T-helper 1 cell treated with Interleukin-12 subunit alpha and Interleukin-12 subunit beta and Interleukin-4 antibody, amounts not matched to agents 30 μg/mL and 1 μg/mL, for 36 hours (primary cell): ENCODE results near the gene KCNAB2.

Experiments
- H3K27ac Mint-ChIP-seq: one replicate; pipeline ENCODE4 v1.8.0; 2021; ENCODE audit warnings: mild to moderate bottlenecking, mixed read lengths
- H3K27me3 Mint-ChIP-seq: one replicate; pipeline ENCODE4 v1.8.0; 2021; ENCODE audit warnings: low read depth, mixed read lengths
- H3K36me3 Mint-ChIP-seq: one replicate; pipeline ENCODE4 v1.8.0; 2021; ENCODE audit warnings: low read depth, mixed read lengths
- H3K4me1 Mint-ChIP-seq: one replicate; pipeline ENCODE4 v1.8.0; 2021; ENCODE audit warnings: low read depth, mixed read lengths
- H3K4me3 Mint-ChIP-seq: one replicate; pipeline ENCODE4 v1.8.0; 2021; ENCODE audit warnings: mild to moderate bottlenecking, moderate library complexity, mixed read lengths
- H3K9me3 Mint-ChIP-seq: one replicate; pipeline ENCODE4 v1.8.0; 2021; ENCODE audit warnings: mixed read lengths

The KCNAB2 gene

GRCh38 chr1:6103111-6103853, 57.6 kb downstream of the KCNAB2 start:
- Mint-ChIP-seq H3K9me3 (no peaks in the 10 kb centered on the region), H3K4me3 (no peak overlapping the region), H3K4me1 (no peaks in the 10 kb centered on the region), H3K36me3 (peaks cover 8% of the 10 kb centered on the region), H3K27ac (no peak overlapping the region), H3K27me3 (peaks cover 3% of the 10 kb centered on the region)

DNA sequence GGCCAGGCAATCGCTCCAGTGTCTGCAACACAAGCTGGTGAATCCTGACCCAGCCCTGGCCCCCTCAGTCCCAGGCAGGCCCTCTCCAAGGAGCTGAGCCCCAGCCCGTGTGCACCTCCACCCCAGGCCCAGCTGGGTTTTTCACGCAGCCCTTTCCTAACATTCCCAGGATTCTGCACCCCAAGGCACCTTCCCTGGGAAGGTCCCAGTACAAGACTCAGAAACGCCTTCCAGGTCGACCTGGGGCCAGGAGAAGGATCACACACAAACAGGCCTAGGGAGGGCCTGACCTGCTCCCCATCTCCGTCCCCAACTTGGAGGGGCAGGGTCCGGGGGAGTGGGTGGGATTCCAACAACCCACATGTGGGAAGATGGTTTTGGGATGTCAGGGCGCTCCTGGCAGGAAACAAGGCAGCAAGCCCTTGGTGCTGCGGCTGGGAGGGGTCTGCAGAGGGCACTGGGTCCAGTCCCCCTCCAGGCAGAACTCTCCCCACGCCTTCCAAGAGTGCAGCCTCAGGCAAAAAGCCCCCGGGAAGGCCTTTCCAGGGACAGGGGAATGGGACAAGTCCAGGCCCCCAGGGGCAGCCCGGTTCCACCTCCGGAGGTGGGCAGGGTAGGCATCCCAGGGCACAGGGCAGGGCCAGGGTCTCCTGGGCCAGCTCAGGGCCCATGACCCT, 58.3 kb downstream of the KCNAB2 start:
- Mint-ChIP-seq H3K36me3 (peaks cover 4% of the 10 kb centered on the region), H3K9me3 (no peaks in the 10 kb centered on the region), H3K27me3 (peaks cover 5% of the 10 kb centered on the region), H3K4me3 (no peak overlapping the region), H3K27ac (no peak overlapping the region), H3K4me1 (no peaks in the 10 kb centered on the region)

DNA sequence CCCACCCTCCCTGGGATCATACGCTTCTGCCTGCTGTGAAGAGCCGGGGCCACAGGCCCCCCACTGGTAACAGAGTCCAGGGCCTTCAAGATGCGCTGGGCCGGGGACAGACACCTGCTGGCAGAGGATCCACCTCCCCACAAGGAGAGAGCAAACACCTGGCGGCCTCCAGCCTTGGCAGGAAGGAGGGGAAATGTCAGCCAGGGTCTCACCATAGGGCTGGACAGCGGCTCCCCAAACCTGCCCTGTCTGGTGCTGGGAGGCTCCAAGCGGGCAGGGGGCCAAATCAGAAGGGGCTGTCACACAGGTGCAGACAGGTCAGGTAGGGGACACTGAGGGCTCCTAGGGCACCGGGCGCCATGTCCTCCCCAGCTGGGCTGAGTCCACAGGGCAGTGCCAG, 58.9 kb downstream of the KCNAB2 start:
- Mint-ChIP-seq H3K36me3 (peaks cover 2% of the 10 kb centered on the region), H3K27ac (no peak overlapping the region), H3K27me3 (peaks cover 5% of the 10 kb centered on the region), H3K9me3 (no peaks in the 10 kb centered on the region), H3K4me3 (no peak overlapping the region), H3K4me1 (no peaks in the 10 kb centered on the region)

DNA sequence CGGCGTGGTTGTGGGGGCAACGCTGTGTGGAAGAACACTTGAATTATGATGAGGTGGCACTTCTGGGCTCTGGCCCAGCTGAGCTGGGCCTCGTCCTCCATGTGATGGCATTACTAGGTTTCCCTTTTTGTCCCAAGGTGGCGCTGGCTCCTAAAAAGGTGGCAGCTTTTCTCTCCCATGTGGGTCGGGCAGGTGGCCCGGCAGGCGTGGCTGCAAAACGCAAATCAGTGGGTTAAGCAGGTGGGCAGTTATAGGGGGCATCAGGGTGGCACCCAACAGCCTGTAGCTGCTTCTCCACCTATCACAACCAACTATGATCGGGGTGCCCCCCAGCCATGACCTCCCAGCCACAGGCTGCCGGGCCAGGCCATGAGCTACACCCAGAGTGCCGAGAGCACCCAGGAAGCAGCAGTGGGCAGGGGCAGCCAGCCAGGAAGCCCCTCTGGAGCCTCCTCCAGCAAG, 59.6 kb downstream of the KCNAB2 start:
- no peak overlapping the region for H3K27ac Mint-ChIP-seq
- no peak overlapping the region for H3K4me3 Mint-ChIP-seq
- H3K9me3 Mint-ChIP-seq, result no peaks in the 10 kb centered on the region

DNA sequence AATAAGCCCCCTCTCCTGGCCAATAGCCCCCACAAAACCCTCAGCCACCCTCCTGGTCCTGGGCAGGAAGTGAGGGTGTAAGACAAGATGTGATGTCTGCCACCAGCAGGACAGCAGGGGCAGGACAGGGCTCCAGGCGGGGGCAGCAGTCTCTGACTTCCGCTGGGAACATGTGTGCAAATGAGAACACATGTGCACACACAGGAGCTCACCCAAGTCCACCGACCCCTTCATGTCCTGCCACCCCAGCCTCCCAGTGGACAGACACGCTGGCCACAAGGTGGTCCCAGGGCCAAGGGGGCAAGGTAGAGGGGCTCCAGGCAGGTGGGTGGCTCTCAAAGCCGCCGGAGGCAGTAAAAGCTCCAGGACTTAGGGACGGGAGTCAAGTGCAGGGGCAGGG, 60.1 kb downstream of the KCNAB2 start:
- no peak overlapping the region for H3K27ac Mint-ChIP-seq
- peaks cover 2% of the 10 kb centered on the region for H3K36me3 Mint-ChIP-seq
- H3K4me3 Mint-ChIP-seq, result no peak overlapping the region
- no peaks in the 10 kb centered on the region for H3K9me3 Mint-ChIP-seq
- peaks cover 5% of the 10 kb centered on the region for H3K27me3 Mint-ChIP-seq
- H3K4me1 Mint-ChIP-seq, result no peaks in the 10 kb centered on the region

More for the DNA sequence above, 59.6 kb downstream of the KCNAB2 start:
- Mint-ChIP-seq H3K27me3 (peaks cover 5% of the 10 kb centered on the region), H3K36me3 (peaks cover 2% of the 10 kb centered on the region), H3K4me1 (no peaks in the 10 kb centered on the region)

- H3K27ac Mint-ChIP-seq, result no peak overlapping the region
- H3K27me3 Mint-ChIP-seq, result peaks cover 5% of the 10 kb centered on the region
- H3K4me1 Mint-ChIP-seq, result no peaks in the 10 kb centered on the region
- H3K36me3 Mint-ChIP-seq, result no peaks in the 10 kb centered on the region
- H3K9me3 Mint-ChIP-seq, result no peaks in the 10 kb centered on the region
- no peak overlapping the region for H3K4me3 Mint-ChIP-seq
Measured at GRCh38 chr1:6106321-6106731, 60.6 kb downstream of the KCNAB2 start.

- H3K27ac Mint-ChIP-seq, result no peak overlapping the region
Measured at GRCh38 chr1:6106977-6107376, 61.3 kb downstream of the KCNAB2 start.

DNA sequence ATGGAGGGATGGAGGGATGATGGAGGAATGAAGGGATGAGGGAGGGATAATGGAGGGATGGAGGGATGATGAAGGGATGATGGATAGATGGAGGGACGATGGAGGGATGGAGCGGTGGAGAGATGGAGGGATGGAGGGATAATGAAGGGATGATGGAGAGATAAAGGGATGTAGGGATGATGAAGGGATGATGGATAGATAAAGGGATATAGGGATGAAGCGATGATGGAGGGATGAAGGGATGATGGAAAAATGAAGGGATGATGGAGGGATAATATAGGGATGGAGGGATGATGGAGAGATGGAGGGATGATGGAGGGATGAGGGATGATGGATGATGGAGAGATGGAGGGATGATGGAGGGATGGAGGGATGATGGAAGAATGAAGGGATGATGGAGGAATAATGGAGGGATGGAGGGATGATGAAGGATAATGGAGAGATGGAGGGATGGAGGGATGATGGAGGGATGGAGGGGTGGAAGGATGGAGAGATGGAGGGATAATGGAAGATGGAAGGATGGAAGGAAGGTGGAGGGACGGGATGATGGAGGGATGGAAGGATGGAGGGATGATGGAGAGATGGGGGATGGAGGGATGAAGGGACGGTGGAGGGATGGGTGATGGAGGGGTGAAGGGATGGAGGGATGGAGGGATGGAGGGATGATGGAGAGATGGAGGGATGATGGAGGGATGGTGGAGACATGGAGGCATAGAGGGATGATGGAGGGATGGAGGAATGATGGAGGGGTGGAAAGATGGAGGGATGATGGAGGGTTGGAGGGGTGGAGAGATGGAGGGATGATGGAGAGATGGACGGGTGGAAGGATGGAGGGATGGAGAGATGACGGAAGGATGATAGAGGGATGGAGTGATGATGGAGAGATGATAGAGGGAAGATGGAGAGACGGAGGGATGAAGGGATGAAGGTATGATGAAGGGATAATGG, 62.0 kb downstream of the KCNAB2 start:
- Mint-ChIP-seq H3K36me3 (no peaks in the 10 kb centered on the region), H3K27ac (peak overlapping the region; percentile 55), H3K9me3 (no peaks in the 10 kb centered on the region), H3K27me3 (peaks cover 5% of the 10 kb centered on the region), H3K4me1 (no peaks in the 10 kb centered on the region), H3K4me3 (no peak overlapping the region)

More at GRCh38 chr1:6106977-6107376, 61.3 kb downstream of the KCNAB2 start:
- peaks cover 5% of the 10 kb centered on the region for H3K27me3 Mint-ChIP-seq
- no peaks in the 10 kb centered on the region for H3K36me3 Mint-ChIP-seq
- H3K9me3 Mint-ChIP-seq, result no peaks in the 10 kb centered on the region
- H3K4me3 Mint-ChIP-seq, result no peak overlapping the region
- no peaks in the 10 kb centered on the region for H3K4me1 Mint-ChIP-seq

GRCh38 chr1:6108476-6108875, 62.8 kb downstream of the KCNAB2 start:
- H3K27ac Mint-ChIP-seq, result no peak overlapping the region
- H3K27me3 Mint-ChIP-seq, result peaks cover 5% of the 10 kb centered on the region
- H3K9me3 Mint-ChIP-seq, result no peaks in the 10 kb centered on the region
- no peaks in the 10 kb centered on the region for H3K36me3 Mint-ChIP-seq
- H3K4me3 Mint-ChIP-seq, result no peak overlapping the region
- H3K4me1 Mint-ChIP-seq, result no peaks in the 10 kb centered on the region

DNA sequence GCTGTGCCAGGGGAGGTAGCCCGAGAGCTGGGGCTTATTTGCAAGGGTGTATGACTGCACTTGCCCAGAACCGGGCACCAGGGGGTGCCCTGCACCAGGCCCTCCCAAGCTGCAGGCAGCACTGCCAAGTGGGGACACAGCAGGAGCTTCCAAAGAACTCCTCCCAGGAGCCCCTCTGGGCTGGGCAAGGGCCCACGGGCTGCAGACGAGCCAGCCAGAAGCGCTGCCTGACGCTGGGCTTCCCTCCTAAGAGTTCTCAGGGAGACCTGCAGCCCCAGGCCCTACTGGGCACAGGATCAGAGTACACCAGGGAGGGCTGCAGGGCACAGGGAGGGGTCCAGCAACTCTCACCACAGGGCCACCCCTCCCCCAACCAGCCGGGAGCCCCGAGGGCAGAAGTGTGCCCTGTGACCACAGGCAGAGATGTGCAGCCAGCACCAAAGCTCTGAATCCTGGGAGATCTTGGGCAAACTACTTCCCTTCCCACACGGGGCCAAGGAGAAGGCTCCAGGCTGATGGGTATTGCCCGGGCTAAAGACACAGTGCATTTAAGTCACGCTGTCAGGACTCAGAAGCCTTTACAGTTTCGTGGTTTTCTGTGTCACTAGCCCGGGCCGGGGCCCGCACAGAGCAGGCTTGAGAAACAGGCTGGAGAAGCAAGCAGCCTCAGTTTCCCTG, 63.4 kb downstream of the KCNAB2 start:
- H3K36me3 Mint-ChIP-seq, result no peaks in the 10 kb centered on the region
- H3K27ac Mint-ChIP-seq, result no peak overlapping the region
- H3K27me3 Mint-ChIP-seq, result peaks cover 5% of the 10 kb centered on the region
- no peaks in the 10 kb centered on the region for H3K4me1 Mint-ChIP-seq
- H3K4me3 Mint-ChIP-seq, result no peak overlapping the region
- H3K9me3 Mint-ChIP-seq, result no peaks in the 10 kb centered on the region

- Mint-ChIP-seq H3K36me3 (no peaks in the 10 kb centered on the region), H3K4me3 (no peak overlapping the region)
Measured at GRCh38 chr1:6109688-6110087, 64.0 kb downstream of the KCNAB2 start.

DNA sequence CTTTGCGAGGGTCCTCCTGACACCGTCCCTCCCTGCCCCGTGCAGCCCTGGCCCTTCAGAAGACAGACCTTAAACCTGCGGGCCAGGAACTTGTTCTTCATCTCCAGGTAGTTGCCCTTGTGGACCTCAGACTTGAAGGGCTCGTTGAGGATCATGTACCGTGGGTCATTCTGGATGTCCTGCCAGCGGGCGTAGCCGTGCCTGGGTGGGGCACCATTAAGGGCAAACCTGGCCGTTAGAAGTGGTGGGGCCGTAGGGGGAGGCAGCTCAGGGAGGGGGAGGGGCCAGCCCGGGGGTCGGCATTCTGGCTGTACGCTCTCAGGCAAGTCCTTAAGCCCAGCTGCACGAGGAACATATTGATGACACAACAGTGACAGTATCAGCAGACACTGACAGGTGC, 64.6 kb downstream of the KCNAB2 start:
- no peaks in the 10 kb centered on the region for H3K4me1 Mint-ChIP-seq
- no peaks in the 10 kb centered on the region for H3K9me3 Mint-ChIP-seq
- no peaks in the 10 kb centered on the region for H3K36me3 Mint-ChIP-seq
- no peak overlapping the region for H3K4me3 Mint-ChIP-seq
- H3K27ac Mint-ChIP-seq, result no peak overlapping the region
- peaks cover 5% of the 10 kb centered on the region for H3K27me3 Mint-ChIP-seq

More at GRCh38 chr1:6109688-6110087, 64.0 kb downstream of the KCNAB2 start:
- Mint-ChIP-seq H3K9me3 (no peaks in the 10 kb centered on the region), H3K4me1 (no peaks in the 10 kb centered on the region), H3K27ac (no peak overlapping the region), H3K27me3 (peaks cover 5% of the 10 kb centered on the region)

DNA sequence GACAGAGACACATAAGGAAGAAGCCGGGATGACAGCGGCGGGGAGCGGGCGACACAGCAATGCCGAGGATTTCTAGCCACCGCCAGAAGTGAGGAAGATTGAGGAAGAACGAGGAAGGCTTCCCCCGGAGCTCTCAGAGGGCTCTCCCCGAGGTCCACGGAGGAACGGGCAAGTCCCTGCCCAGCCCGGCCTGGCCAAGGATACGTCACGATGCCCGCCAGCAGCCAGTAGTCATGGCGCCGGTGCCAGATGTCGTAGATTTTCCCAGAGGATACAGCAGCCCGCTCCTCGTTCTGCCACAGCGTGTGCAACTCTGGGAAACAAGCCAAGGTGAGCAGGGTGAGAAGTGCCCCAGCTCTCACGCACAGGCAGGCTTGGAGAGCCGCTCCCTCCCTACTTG, 65.9 kb downstream of the KCNAB2 start:
- Mint-ChIP-seq H3K9me3 (peaks cover 3% of the 10 kb centered on the region), H3K27me3 (peaks cover 11% of the 10 kb centered on the region), H3K4me1 (peaks cover 3% of the 10 kb centered on the region), H3K36me3 (no peaks in the 10 kb centered on the region), H3K27ac (no peak overlapping the region), H3K4me3 (no peak overlapping the region)
